Measurements from ENCODE around the gene LTN1.

DNA sequence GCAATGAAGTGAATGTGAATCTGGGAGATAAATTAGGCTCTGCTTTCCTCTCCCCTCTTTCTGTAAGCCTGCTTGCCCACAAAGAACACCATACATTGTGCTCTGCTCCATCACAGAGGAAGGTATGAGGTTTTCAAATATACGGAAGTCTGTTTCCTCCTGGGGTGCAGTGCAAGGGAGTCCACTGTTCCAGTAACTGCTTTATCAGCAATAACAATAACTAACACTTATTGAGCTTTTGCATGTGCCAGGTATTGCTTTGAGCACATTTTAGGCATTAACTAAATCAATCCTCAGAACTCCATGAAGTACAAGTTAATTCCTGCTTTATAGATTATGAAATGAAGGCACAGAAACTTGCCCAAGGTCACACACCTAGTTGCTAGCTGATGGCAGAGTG lies 10.0 kb downstream of the LTN1 start:
- TF ChIP-seq CTCF (IDR thresholded peaks at IDR 0.05) = no peak
- TF ChIP-seq, protein P1, sequence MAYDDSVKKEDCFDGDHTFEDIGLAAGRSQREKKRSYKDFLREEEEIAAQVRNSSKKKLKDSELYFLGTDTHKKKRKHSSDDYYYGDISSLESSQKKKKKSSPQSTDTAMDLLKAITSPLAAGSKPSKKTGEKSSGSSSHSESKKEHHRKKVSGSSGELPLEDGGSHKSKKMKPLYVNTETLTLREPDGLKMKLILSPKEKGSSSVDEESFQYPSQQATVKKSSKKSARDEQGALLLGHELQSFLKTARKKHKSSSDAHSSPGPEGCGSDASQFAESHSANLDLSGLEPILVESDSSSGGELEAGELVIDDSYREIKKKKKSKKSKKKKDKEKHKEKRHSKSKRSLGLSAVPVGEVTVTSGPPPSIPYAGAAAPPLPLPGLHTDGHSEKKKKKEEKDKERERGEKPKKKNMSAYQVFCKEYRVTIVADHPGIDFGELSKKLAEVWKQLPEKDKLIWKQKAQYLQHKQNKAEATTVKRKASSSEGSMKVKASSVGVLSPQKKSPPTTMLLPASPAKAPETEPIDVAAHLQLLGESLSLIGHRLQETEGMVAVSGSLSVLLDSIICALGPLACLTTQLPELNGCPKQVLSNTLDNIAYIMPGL (CRISPR knock-in tag; IDR thresholded peaks at IDR 0.05; ENCODE audit: borderline replicate concordance) = no peak
- no peak for TF ChIP-seq CHD4 (IDR thresholded peaks at IDR 0.05; ENCODE audit: borderline replicate concordance)

Measured in A549 (cell line).